Measurements from ENCODE around the gene GRIK4.
"Not testable (repeated sequence)": the region's sequence is repeated elsewhere in the genome, so short reads cannot be mapped to it uniquely, and the experiment has no call there.

GRIK4 gene

DNA sequence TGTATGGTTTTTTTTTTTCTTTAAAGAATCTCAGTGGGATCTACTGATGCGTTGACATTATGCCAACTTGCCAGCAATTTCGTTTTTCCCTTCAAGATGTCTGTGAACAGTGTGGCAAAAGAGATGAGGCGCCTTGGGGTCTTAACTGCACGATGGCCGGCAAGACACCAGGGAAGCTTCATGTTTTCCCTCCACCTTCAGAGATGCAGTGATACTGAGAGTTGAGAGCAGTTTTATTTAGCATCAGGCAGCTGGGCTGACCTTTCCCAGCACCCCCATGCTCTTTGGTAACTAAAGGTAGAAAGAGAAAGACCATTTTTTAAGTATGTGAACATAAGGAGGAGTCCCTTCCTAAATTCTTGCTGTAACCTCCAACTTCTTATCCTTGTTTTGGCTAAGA lies 11.7 kb upstream of the GRIK4 start:
- no peak for DNase-seq
- Mint-ChIP-seq H3K9me3 (no peaks in the 10 kb centered on the region), H3K4me3 (no peak overlapping the region), H3K27me3 (peaks cover 56 to 68% of the 10 kb centered on the region in 2 donors), H3K36me3 (ENCODE audit: insufficient read depth) (peaks cover 7% of the 10 kb centered on the region), H3K27ac (no peak overlapping the region), H3K4me1 (ENCODE audit: low read depth in 2 of 2) (no peaks in the 10 kb centered on the region)
- ATAC-seq (replicated peaks) = no peak

DNA sequence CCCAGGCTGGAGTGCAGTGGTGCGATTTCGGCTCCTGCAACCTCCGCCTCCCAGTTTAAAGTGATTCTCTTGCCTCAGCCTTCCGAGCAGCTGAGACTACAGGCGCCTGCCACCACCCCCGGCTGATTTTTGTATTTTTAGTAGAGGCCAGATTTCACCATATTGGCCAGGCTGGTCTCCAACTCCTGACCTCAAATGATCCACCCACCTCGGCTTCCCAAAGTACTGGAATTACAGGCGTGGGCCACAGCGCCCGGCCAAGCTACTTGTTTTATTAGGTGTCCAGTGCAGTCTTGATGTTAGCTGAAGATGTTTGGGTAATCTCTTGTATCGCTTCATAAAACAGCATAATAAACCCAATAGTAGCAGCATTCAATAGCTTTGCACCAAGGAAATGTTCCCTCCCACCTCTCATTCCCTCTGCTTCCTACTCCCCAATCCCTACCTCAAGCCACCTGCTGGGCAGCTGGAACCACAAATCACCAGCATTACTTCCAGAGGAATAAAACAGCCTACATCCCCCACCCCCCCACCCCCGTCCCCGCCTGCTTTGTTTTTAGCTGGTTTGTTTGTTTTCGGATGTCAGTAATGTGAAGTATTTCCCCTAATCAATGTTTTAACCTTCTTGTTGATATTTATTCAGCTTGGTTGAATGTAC lies 11.0 kb upstream of the GRIK4 start:
- no peak for ATAC-seq (replicated peaks)
- H3K27me3 Mint-ChIP-seq = peaks cover 60 to 70% of the 10 kb centered on the region in 2 donors
- H3K4me1 Mint-ChIP-seq (ENCODE audit: low read depth in 2 of 2) = no peaks in the 10 kb centered on the region
- H3K27ac Mint-ChIP-seq = no peak overlapping the region
- no peaks in the 10 kb centered on the region for H3K9me3 Mint-ChIP-seq
- DNase-seq = no peak
- H3K36me3 Mint-ChIP-seq (ENCODE audit: insufficient read depth) = peaks cover 3% of the 10 kb centered on the region
- H3K4me3 Mint-ChIP-seq = no peak overlapping the region

GRCh38 chr11:120501440-120501839 lies 10.1 kb upstream of the GRIK4 start:
- H3K27me3 Mint-ChIP-seq = peaks cover 62 to 72% of the 10 kb centered on the region in 2 donors
- H3K36me3 Mint-ChIP-seq (ENCODE audit: insufficient read depth) = peaks cover 3% of the 10 kb centered on the region
- H3K4me3 Mint-ChIP-seq = no peak overlapping the region
- DNase-seq (no peak), ATAC-seq (replicated peaks) (no peak)
- no peaks in the 10 kb centered on the region for H3K9me3 Mint-ChIP-seq
- H3K4me1 Mint-ChIP-seq (ENCODE audit: low read depth in 2 of 2) = no peaks in the 10 kb centered on the region
- H3K27ac Mint-ChIP-seq = no peak overlapping the region

GRCh38 chr11:120501976-120502755 lies 9.4 kb upstream of the GRIK4 start:
- Mint-ChIP-seq H3K4me3 (no peak overlapping the region), H3K36me3 (ENCODE audit: insufficient read depth) (no peaks in the 10 kb centered on the region), H3K27ac (no peak overlapping the region), H3K9me3 (no peaks in the 10 kb centered on the region), H3K27me3 (peaks cover 69 to 73% of the 10 kb centered on the region in 2 donors), H3K4me1 (ENCODE audit: low read depth in 2 of 2) (no peaks in the 10 kb centered on the region)
- no peak for ATAC-seq (replicated peaks)
- DNase-seq = no peak

GRCh38 chr11:120503529-120503928 lies 8.0 kb upstream of the GRIK4 start:
- not testable (repeated sequence) for H3K36me3 Mint-ChIP-seq (ENCODE audit: insufficient read depth); H3K27ac Mint-ChIP-seq; ATAC-seq (replicated peaks); H3K4me1 Mint-ChIP-seq (ENCODE audit: low read depth in 2 of 2); H3K4me3 Mint-ChIP-seq; H3K9me3 Mint-ChIP-seq; DNase-seq
- H3K27me3 Mint-ChIP-seq = peaks cover 76 to 86% of the 10 kb centered on the region in 2 donors

- ATAC-seq (replicated peaks) = no peak
- no peak overlapping the region for H3K4me3 Mint-ChIP-seq
- no peaks in the 10 kb centered on the region for H3K36me3 Mint-ChIP-seq (ENCODE audit: insufficient read depth)
- H3K27ac Mint-ChIP-seq = no peak overlapping the region
- no peak for DNase-seq
- peaks cover under 1 to 2% of the 10 kb centered on the region in 2 donors for H3K4me1 Mint-ChIP-seq (ENCODE audit: low read depth in 2 of 2)
- peaks cover 88 to 95% of the 10 kb centered on the region in 2 donors for H3K27me3 Mint-ChIP-seq
- no peaks in the 10 kb centered on the region for H3K9me3 Mint-ChIP-seq
These were observed 5.6 kb upstream of the GRIK4 start for GRCh38 chr11:120505801-120506425.

- H3K4me1 Mint-ChIP-seq (ENCODE audit: low read depth in 2 of 2) = peaks cover 2 to 3% of the 10 kb centered on the region in 2 donors
- no peak overlapping the region for H3K27ac Mint-ChIP-seq
- no peaks in the 10 kb centered on the region for H3K9me3 Mint-ChIP-seq
- H3K4me3 Mint-ChIP-seq = peak overlapping the region in 1 of 2 donors; percentile 40
- no peaks in the 10 kb centered on the region for H3K36me3 Mint-ChIP-seq (ENCODE audit: insufficient read depth)
- no peak for DNase-seq
- peaks cover 81 to 94% of the 10 kb centered on the region in 2 donors for H3K27me3 Mint-ChIP-seq
- no peak for ATAC-seq (replicated peaks)
These were observed 2.0 kb upstream of the GRIK4 start for GRCh38 chr11:120509346-120510053.

GRCh38 chr11:120510406-120511115 lies 987 bp upstream of the GRIK4 start:
- Mint-ChIP-seq H3K4me3 (peak overlapping the region in 1 of 2 donors; percentile 41), H3K9me3 (no peaks in the 10 kb centered on the region), H3K4me1 (ENCODE audit: low read depth in 2 of 2) (peaks cover 2 to 3% of the 10 kb centered on the region in 2 donors), H3K36me3 (ENCODE audit: insufficient read depth) (no peaks in the 10 kb centered on the region), H3K27ac (no peak overlapping the region), H3K27me3 (peaks cover 81 to 94% of the 10 kb centered on the region in 2 donors)
- DNase-seq (no peak), ATAC-seq (replicated peaks) (no peak)

DNA sequence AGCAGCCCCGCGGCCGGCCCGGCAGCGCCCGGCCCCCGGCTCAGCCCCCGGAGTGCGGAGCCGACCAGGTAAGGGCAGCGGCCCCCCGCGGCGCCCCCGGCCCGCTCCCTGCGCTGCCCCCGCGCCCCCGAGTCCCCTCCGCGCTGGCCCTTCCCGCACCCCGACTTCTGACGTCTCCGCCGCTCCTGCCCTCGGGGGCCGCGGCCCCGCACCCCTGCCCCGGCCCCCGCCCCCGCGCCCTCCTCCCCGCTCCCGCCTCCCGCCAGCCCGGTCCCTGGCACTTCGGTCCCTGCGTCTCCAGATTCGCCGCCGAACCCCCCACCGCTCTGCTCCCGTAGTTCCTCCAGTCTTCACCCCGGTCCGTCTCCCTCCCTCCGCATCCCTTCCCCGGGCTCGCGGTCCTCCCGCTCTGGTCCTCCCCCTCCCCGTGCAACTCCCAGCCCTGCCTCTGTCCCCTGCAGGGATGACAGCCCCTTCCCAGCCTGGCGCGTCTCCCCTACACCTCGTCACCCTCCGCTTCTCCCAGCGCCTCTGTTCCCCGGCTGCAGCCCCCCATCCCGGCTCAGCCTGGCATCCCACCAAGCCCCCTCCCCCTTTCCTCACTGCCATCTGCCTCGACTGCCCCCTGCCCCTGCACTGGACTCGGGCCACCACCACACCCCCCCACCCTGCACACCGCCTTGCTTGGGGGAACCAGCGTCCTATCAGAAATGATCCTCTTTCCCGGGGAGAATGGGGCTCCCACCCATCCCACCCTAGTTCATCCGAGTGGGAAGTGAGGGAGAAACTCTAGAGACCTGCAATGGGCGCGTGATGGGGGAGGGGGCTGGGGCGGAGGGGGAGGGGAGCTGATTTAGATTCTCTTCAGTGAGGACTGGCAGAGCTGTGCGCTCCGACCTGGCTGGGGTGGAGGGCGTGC lies 531 bp downstream of the GRIK4 start:
- H3K4me3 Mint-ChIP-seq = peak overlapping the region; percentile 48 to 55
- ATAC-seq (replicated peaks) = no peak

DNA sequence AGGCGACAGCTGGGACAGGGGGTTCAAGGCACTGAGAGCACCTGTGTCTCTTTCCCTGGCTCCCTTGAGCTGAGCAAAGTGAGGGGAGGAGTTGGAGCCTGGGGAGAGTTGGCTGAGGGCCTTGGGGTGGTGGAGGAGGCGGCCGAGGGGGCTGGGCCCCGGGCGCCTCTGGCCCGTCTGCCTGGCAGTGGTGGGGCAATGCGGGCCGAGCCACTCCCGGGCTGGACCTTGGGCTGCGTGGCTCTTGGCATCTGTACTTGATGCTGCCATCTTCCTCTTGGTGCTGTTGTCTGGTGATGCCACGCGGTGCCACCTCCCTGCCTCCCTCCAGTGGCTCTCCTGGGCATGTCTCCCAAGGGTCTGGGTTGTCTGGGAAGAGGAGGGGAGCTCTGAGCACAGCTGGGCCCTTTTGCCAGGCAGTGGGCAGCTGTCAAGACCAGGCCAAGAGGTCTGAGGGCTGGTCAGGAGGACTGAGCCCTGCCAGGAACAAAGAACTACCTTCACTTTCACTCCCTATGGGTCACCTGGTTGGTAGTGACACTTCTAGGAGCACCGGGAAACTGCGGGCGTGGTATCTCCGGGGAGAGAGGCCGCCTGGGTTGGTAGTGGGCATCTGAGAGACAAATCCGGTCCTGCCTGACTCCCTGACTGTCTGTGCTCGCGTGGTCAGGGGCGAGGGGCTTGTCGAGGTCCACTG lies 1.3 kb downstream of the GRIK4 start:
- Mint-ChIP-seq H3K27ac (no peak overlapping the region), H3K36me3 (ENCODE audit: insufficient read depth) (no peaks in the 10 kb centered on the region), H3K4me3 (peak overlapping the region; percentile 48 to 55), H3K9me3 (no peaks in the 10 kb centered on the region), H3K4me1 (ENCODE audit: low read depth in 2 of 2) (peaks cover 2 to 3% of the 10 kb centered on the region in 2 donors), H3K27me3 (peaks cover 78 to 94% of the 10 kb centered on the region in 2 donors)
- no peak for DNase-seq
- no peak for ATAC-seq (replicated peaks)

More for the DNA sequence above, 531 bp downstream of the GRIK4 start:
- Mint-ChIP-seq H3K9me3 (no peaks in the 10 kb centered on the region), H3K36me3 (ENCODE audit: insufficient read depth) (no peaks in the 10 kb centered on the region), H3K4me1 (ENCODE audit: low read depth in 2 of 2) (peaks cover 2 to 3% of the 10 kb centered on the region in 2 donors), H3K27ac (no peak overlapping the region), H3K27me3 (peaks cover 79 to 94% of the 10 kb centered on the region in 2 donors)
- no peak for DNase-seq

GRCh38 chr11:120513436-120514315 lies 2.1 kb downstream of the GRIK4 start:
- Mint-ChIP-seq H3K36me3 (ENCODE audit: insufficient read depth) (no peaks in the 10 kb centered on the region), H3K9me3 (no peaks in the 10 kb centered on the region), H3K4me1 (ENCODE audit: low read depth in 2 of 2) (peaks cover 2 to 3% of the 10 kb centered on the region in 2 donors), H3K4me3 (peak overlapping the region; percentile 48 to 55), H3K27ac (no peak overlapping the region), H3K27me3 (peaks cover 70 to 89% of the 10 kb centered on the region in 2 donors)
- DNase-seq (no peak), ATAC-seq (replicated peaks) (no peak)
